T1000 (cell line): ENCODE data around the gene NOS1.

Experiments used
- DNase-seq: peaks from one replicate; lab custom pipeline; 2025; ENCODE audit warnings: mixed read lengths; lab: John Stamatoyannopoulos, UW

Gene NOS1

GRCh38 chr12:117330441-117331113 is 30.8 kb downstream of the NOS1 start:
- no peak for DNase-seq

- no peak for DNase-seq
Observed at GRCh38 chr12:117329756-117330155, 31.7 kb downstream of the NOS1 start.

- DNase-seq = no peak
Observed at GRCh38 chr12:117328556-117329100, 32.8 kb downstream of the NOS1 start.

- DNase-seq = no peak
Observed at GRCh38 chr12:117322428-117322827, 39.0 kb downstream of the NOS1 start.

- no peak for DNase-seq
Observed at GRCh38 chr12:117321572-117321971, 39.9 kb downstream of the NOS1 start.

- no peak for DNase-seq
Observed at GRCh38 chr12:117318591-117318990, 42.8 kb downstream of the NOS1 start.

- no peak for DNase-seq
Observed at GRCh38 chr12:117316336-117316735, 45.1 kb downstream of the NOS1 start.

- DNase-seq = no peak
Observed at GRCh38 chr12:117313926-117314325, 47.5 kb downstream of the NOS1 start.

- no peak for DNase-seq
Observed at GRCh38 chr12:117312770-117313169, 48.7 kb downstream of the NOS1 start.

GRCh38 chr12:117309276-117309925 is 52.0 kb downstream of the NOS1 start:
- DNase-seq = no peak

- DNase-seq = no peak
Observed at GRCh38 chr12:117300174-117300573, 61.3 kb downstream of the NOS1 start.

GRCh38 chr12:117298648-117299225 is 62.7 kb downstream of the NOS1 start:
- DNase-seq = no peak

GRCh38 chr12:117298191-117298590 is 63.2 kb downstream of the NOS1 start:
- DNase-seq = no peak

- no peak for DNase-seq
Observed at GRCh38 chr12:117294189-117294603, 67.2 kb downstream of the NOS1 start.

GRCh38 chr12:117293510-117293909 is 67.9 kb downstream of the NOS1 start:
- no peak for DNase-seq

- no peak for DNase-seq
Observed at GRCh38 chr12:117292688-117293087, 68.7 kb downstream of the NOS1 start.

GRCh38 chr12:117284140-117284539 is 77.3 kb downstream of the NOS1 start:
- no peak for DNase-seq

- DNase-seq = no peak
Observed at GRCh38 chr12:117282490-117282889, 78.9 kb downstream of the NOS1 start.

GRCh38 chr12:117280019-117280680 is 81.3 kb downstream of the NOS1 start:
- DNase-seq = no peak

- no peak for DNase-seq
Observed at GRCh38 chr12:117279606-117280005, 81.8 kb downstream of the NOS1 start.

GRCh38 chr12:117277875-117278274 is 83.6 kb downstream of the NOS1 start:
- no peak for DNase-seq

- no peak for DNase-seq
Observed at GRCh38 chr12:117273091-117273490, 88.3 kb downstream of the NOS1 start.

- no peak for DNase-seq
Observed at GRCh38 chr12:117272690-117273089, 88.7 kb downstream of the NOS1 start.
